SJSA1 (cell line): ENCODE measurements around the gene ANO9. TPM values are rescaled to one million over a fixed set of nuclear protein-coding genes. Genes with fewer than 3 reads are reported as not detected.

Source experiments
- DNase-seq, 2 experiments: peaks; one replicate each; pipeline ENCODE4 v3.0.0-alpha.2; 2015 to 2020; ENCODE audit warnings: low spot score in 2 of 2, low read depth in 1 of 2
- H3K27ac ChIP-seq: fragments of 250-450 bp; sonication (Bioruptor Pico); 2 replicates; pipeline ENCODE4 v1.5.1; 2020; ENCODE audit warnings: mild to moderate bottlenecking, moderate library complexity
- H3K27me3 ChIP-seq: fragments of 250-450 bp; sonication (Bioruptor Pico); replicated peaks from 2 replicates; pipeline ENCODE4 v1.5.1; 2020; ENCODE audit warnings: mild to moderate bottlenecking, moderate library complexity
- H3K36me3 ChIP-seq: fragments of 250-450 bp; sonication (Bioruptor Pico); 2 replicates; pipeline ENCODE4 v1.5.1; 2020; ENCODE audit warnings: mild to moderate bottlenecking
- H3K4me1 ChIP-seq: fragments of 250-450 bp; sonication (Bioruptor Pico); replicated peaks from 2 replicates; pipeline ENCODE4 v1.6.1; 2021; ENCODE audit warnings: mild to moderate bottlenecking
- H3K4me3 ChIP-seq: fragments of 250-450 bp; sonication (Bioruptor Pico); 2 replicates; pipeline ENCODE4 v1.5.1; 2020; ENCODE audit warnings: mild to moderate bottlenecking
- H3K9me3 ChIP-seq: fragments of 250-450 bp; sonication (Bioruptor Pico); replicated peaks from 2 replicates; pipeline ENCODE4 v1.5.1; 2020; ENCODE audit warnings: mild to moderate bottlenecking
- total RNA-seq: library from RNA; depleted of rRNA; stranded (reverse); fragments of >200 nt; shearing (Covaris generic); gene quantifications from 2 replicates; pipeline ENCODE4 v1.2.3, GENCODE V29; 2014

The ANO9 gene
- total RNA-seq, 1 experiment from 2014 or later = not detected

GRCh38 chr11:376531-377173 is 65.2 kb downstream of the ANO9 start:
- H3K27ac ChIP-seq = no peak overlapping the region
- H3K4me1 ChIP-seq = no peaks in the 10 kb centered on the region
- H3K36me3 ChIP-seq = no peaks in the 10 kb centered on the region
- H3K4me3 ChIP-seq = no peak overlapping the region
- H3K9me3 ChIP-seq = no peaks in the 10 kb centered on the region
- H3K27me3 ChIP-seq = peaks cover 8% of the 10 kb centered on the region
- DNase-seq = no peak

- Histone ChIP-seq H3K36me3 (no peaks in the 10 kb centered on the region), H3K9me3 (no peaks in the 10 kb centered on the region), H3K27me3 (peaks cover 21% of the 10 kb centered on the region), H3K4me1 (no peaks in the 10 kb centered on the region), H3K27ac (no peak overlapping the region), H3K4me3 (no peak overlapping the region)
- DNase-seq = no peak
Measured at GRCh38 chr11:375065-376025, 66.5 kb downstream of the ANO9 start.

- Histone ChIP-seq H3K27me3 (peaks cover 26% of the 10 kb centered on the region), H3K4me3 (no peak overlapping the region), H3K36me3 (no peaks in the 10 kb centered on the region), H3K27ac (no peak overlapping the region), H3K9me3 (no peaks in the 10 kb centered on the region), H3K4me1 (no peaks in the 10 kb centered on the region)
- no peak for DNase-seq
Measured at GRCh38 chr11:373716-374551, 67.9 kb downstream of the ANO9 start.

- DNase-seq = no peak
- no peak overlapping the region for H3K4me3 ChIP-seq
- peaks cover 32% of the 10 kb centered on the region for H3K27me3 ChIP-seq
- H3K36me3 ChIP-seq = no peaks in the 10 kb centered on the region
- H3K27ac ChIP-seq = no peak overlapping the region
- no peaks in the 10 kb centered on the region for H3K9me3 ChIP-seq
- H3K4me1 ChIP-seq = no peaks in the 10 kb centered on the region
Measured at GRCh38 chr11:372809-373715, 68.7 kb downstream of the ANO9 start.

GRCh38 chr11:371716-372590 is 69.9 kb downstream of the ANO9 start:
- Histone ChIP-seq H3K27ac (no peak overlapping the region), H3K9me3 (no peaks in the 10 kb centered on the region), H3K27me3 (peaks cover 40% of the 10 kb centered on the region), H3K36me3 (no peaks in the 10 kb centered on the region), H3K4me1 (no peaks in the 10 kb centered on the region), H3K4me3 (no peak overlapping the region)
- no peak for DNase-seq

GRCh38 chr11:371051-371450 is 70.8 kb downstream of the ANO9 start:
- no peaks in the 10 kb centered on the region for H3K36me3 ChIP-seq
- H3K27ac ChIP-seq = no peak overlapping the region
- no peaks in the 10 kb centered on the region for H3K4me1 ChIP-seq
- H3K4me3 ChIP-seq = no peak overlapping the region
- no peak for DNase-seq
- peaks cover 46% of the 10 kb centered on the region for H3K27me3 ChIP-seq
- H3K9me3 ChIP-seq = no peaks in the 10 kb centered on the region

- Histone ChIP-seq H3K27me3 (peaks cover 52% of the 10 kb centered on the region), H3K4me1 (no peaks in the 10 kb centered on the region), H3K36me3 (no peaks in the 10 kb centered on the region), H3K27ac (no peak overlapping the region), H3K9me3 (no peaks in the 10 kb centered on the region), H3K4me3 (no peak overlapping the region)
- DNase-seq = no peak
Measured at GRCh38 chr11:370070-370941, 71.5 kb downstream of the ANO9 start.

GRCh38 chr11:369336-370018 is 72.3 kb downstream of the ANO9 start, which contains the start of gene B4GALNT4:
TSS of gene B4GALNT4 (plus strand) at chr11:369499. CDS start at chr11:369804, 305 bp downstream.
- peaks cover 60% of the 10 kb centered on the region for H3K27me3 ChIP-seq
- no peak for DNase-seq
- H3K27ac ChIP-seq = no peak within 1 kb of the TSS
- no peaks in the 10 kb centered on the region for H3K36me3 ChIP-seq
- H3K9me3 ChIP-seq = no peaks in the 10 kb centered on the region
- 0 out of 2 replicates have a peak, but pooled peaks cover under 1% of the 10 kb centered on the region for H3K4me1 ChIP-seq
- H3K4me3 ChIP-seq = no peak within 1 kb of the TSS

GRCh38 chr11:368414-369335 is 73.1 kb downstream of the ANO9 start:
- H3K27ac ChIP-seq = no peak overlapping the region
- H3K4me3 ChIP-seq = no peak overlapping the region
- no peak for DNase-seq
- H3K27me3 ChIP-seq = peaks cover 65% of the 10 kb centered on the region
- H3K4me1 ChIP-seq = 0 out of 2 replicates have a peak, but pooled peaks cover 5% of the 10 kb centered on the region
- H3K36me3 ChIP-seq = no peaks in the 10 kb centered on the region
- H3K9me3 ChIP-seq = no peaks in the 10 kb centered on the region

GRCh38 chr11:367956-368413 is 73.8 kb downstream of the ANO9 start:
- Histone ChIP-seq H3K4me1 (0 out of 2 replicates have a peak, but pooled peaks cover 5% of the 10 kb centered on the region), H3K9me3 (no peaks in the 10 kb centered on the region), H3K27me3 (peaks cover 65% of the 10 kb centered on the region), H3K27ac (no peak overlapping the region), H3K4me3 (no peak overlapping the region), H3K36me3 (no peaks in the 10 kb centered on the region)
- no peak for DNase-seq
